ENCODE data around the gene EMP3.

Gene EMP3

DNA sequence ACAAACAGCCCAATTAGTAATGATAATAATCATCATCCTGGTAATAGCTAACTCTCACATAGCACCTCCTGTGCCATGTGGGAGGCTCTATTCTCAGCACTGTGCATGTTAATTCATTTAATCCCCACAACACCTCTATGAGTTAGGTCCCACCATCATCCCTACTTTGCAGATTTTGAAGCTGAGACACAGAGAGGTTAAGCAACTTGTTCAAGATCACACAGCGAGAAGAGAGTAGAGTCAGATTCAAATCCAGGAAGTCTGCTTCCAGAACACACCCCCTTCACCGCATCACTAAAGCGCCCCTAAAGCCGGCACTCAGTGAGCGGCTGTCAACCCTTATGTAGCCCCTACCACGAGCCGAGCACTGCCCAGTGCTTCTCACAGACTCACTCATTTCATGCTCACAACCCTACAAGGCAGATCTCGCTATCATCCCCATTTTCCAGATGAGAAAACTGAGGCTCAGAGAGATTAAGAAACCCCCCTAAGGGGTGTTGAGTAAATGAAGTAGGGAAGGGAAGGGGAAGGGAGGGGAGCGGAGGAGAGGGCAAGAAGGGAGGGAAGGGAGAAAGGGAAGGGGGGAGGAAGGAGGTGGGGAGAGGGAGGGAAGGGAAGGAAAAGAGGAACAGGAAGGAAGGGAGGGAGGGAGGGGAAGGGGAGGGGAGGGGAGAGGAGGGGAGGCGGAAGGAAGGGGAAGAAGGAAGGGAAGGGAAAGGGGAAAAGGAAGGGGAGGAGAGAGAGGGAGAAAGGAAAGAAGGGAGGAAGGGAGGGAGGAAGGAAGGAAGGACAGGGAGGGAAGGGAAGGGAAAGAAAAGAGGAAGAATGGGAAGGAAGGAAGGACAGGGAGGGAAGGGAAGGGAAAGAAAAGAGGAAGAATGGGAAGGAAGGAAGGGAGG is 16.4 kb downstream of the EMP3 start:
- TF ChIP-seq, protein P1, sequence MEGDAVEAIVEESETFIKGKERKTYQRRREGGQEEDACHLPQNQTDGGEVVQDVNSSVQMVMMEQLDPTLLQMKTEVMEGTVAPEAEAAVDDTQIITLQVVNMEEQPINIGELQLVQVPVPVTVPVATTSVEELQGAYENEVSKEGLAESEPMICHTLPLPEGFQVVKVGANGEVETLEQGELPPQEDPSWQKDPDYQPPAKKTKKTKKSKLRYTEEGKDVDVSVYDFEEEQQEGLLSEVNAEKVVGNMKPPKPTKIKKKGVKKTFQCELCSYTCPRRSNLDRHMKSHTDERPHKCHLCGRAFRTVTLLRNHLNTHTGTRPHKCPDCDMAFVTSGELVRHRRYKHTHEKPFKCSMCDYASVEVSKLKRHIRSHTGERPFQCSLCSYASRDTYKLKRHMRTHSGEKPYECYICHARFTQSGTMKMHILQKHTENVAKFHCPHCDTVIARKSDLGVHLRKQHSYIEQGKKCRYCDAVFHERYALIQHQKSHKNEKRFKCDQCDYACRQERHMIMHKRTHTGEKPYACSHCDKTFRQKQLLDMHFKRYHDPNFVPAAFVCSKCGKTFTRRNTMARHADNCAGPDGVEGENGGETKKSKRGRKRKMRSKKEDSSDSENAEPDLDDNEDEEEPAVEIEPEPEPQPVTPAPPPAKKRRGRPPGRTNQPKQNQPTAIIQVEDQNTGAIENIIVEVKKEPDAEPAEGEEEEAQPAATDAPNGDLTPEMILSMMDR (conservative IDR thresholded peaks at IDR 0.05; ENCODE audit: low read length): no peak
- no peak for TF ChIP-seq EZH2phosphoT487 (IDR thresholded peaks at IDR 0.05; ENCODE audit: borderline replicate concordance)
- H3K36me3 ChIP-seq (ENCODE audit: insufficient read depth, low read length): peaks cover 12% of the 10 kb centered on the region; the same call in 1 of the 2 replicates
- no peak overlapping the region for H3K4me3 ChIP-seq (ENCODE audit: low read length, poor library complexity, severe bottlenecking)
- H3K9ac ChIP-seq (ENCODE audit: low read depth, low read length, poor library complexity, severe bottlenecking): no peak overlapping the region
- H3K79me2 ChIP-seq (ENCODE audit: insufficient read depth, low read length): no peaks in the 10 kb centered on the region
- no peak overlapping the region for H3K4me2 ChIP-seq (ENCODE audit: low read depth, low read length, poor library complexity, severe bottlenecking)
- no peaks in the 10 kb centered on the region for H3K27me3 ChIP-seq (ENCODE audit: insufficient read depth, low read length, poor library complexity, severe bottlenecking)
- no peaks in the 10 kb centered on the region for H3F3A ChIP-seq (ENCODE audit: low read depth)
- H2AFZ ChIP-seq (ENCODE audit: low read length): no peak overlapping the region
- H3K9me2 ChIP-seq (replicated peaks; ENCODE audit: low read depth, low read length): no peaks in the 10 kb centered on the region
- no peaks in the 10 kb centered on the region for H3K4me1 ChIP-seq (ENCODE audit: insufficient read depth, low read length, poor library complexity, severe bottlenecking)
- no peaks in the 10 kb centered on the region for H3K9me3 ChIP-seq (ENCODE audit: insufficient read depth, low read depth, low read length)
- no peaks in the 10 kb centered on the region for H4K20me1 ChIP-seq (ENCODE audit: insufficient read depth, low read length, poor library complexity, severe bottlenecking)

DNA sequence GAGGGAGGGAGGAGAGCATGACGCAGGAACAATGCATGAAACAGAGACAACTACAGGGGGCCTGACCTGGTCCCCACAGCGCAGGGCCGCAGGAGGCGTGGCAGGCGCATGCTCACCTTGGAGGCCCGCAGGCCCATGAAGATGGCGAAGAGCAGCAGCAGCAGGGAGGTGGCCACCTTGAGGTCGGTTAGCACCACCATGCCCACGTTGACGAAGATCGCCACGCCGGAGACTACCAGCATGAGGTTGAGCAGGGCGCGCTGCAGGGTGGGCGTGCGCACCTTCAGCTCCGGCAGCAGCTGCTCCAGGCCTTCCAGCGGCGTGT is 17.0 kb downstream of the EMP3 start:
- TF ChIP-seq EZH2phosphoT487 (IDR thresholded peaks at IDR 0.05; ENCODE audit: borderline replicate concordance): no peak
- TF ChIP-seq, protein P1 (conservative IDR thresholded peaks at IDR 0.05; ENCODE audit: low read length): no peak
- Histone ChIP-seq H3K79me2 (ENCODE audit: insufficient read depth, low read length) (no peaks in the 10 kb centered on the region), H3K27me3 (ENCODE audit: insufficient read depth, low read length, poor library complexity, severe bottlenecking) (no peaks in the 10 kb centered on the region), H4K20me1 (ENCODE audit: insufficient read depth, low read length, poor library complexity, severe bottlenecking) (no peaks in the 10 kb centered on the region), H3K9me3 (ENCODE audit: insufficient read depth, low read depth, low read length) (no peaks in the 10 kb centered on the region), H3K36me3 (ENCODE audit: insufficient read depth, low read length) (peaks cover 12% of the 10 kb centered on the region; the same call in 1 of the 2 replicates), H2AFZ (ENCODE audit: low read length) (no peak overlapping the region), H3F3A (ENCODE audit: low read depth) (no peaks in the 10 kb centered on the region), H3K4me1 (ENCODE audit: insufficient read depth, low read length, poor library complexity, severe bottlenecking) (no peaks in the 10 kb centered on the region), H3K4me3 (ENCODE audit: low read length, poor library complexity, severe bottlenecking) (no peak overlapping the region), H3K9ac (ENCODE audit: low read depth, low read length, poor library complexity, severe bottlenecking) (no peak overlapping the region), H3K4me2 (ENCODE audit: low read depth, low read length, poor library complexity, severe bottlenecking) (no peak overlapping the region), H3K9me2 (replicated peaks; ENCODE audit: low read depth, low read length) (no peaks in the 10 kb centered on the region)

DNA sequence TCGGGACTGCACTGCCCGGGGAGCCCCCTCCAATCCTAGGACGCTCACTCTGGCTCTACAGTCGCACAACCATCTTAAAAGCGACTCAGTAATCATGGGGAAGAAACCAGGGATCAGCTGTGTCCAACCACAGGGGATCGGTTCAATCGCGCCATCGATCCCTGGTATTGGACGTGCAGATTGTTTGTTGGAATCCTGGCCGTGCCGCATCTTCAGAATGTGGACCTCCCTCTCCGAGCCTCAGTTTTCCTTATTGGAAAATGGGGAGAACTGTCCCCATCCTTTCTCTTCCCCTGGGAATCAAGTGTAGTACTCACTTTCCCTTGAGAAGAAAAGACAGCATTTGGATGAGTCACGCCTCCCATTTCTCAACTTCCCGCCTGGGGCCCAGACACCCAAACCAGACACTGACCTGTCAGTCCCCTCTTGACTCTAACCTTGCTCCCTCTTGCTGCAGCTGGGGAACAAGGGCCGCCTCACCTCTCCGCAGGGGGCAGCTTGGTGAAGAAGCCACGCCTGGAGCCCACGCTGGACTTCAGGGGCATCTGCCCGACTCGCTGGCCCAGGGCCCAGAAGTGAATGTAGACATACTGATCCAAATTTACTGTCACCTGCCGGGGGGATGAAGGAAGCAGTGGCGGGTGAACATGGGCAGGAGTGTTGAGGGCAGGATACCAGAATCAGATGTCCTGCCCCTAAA is 17.6 kb downstream of the EMP3 start:
- Histone ChIP-seq H3K9ac (ENCODE audit: low read depth, low read length, poor library complexity, severe bottlenecking) (no peak overlapping the region), H3K79me2 (ENCODE audit: insufficient read depth, low read length) (no peaks in the 10 kb centered on the region), H3K4me2 (ENCODE audit: low read depth, low read length, poor library complexity, severe bottlenecking) (no peak overlapping the region), H3K4me3 (ENCODE audit: low read length, poor library complexity, severe bottlenecking) (no peak overlapping the region), H3K4me1 (ENCODE audit: insufficient read depth, low read length, poor library complexity, severe bottlenecking) (no peaks in the 10 kb centered on the region), H2AFZ (ENCODE audit: low read length) (no peak overlapping the region), H3K27me3 (ENCODE audit: insufficient read depth, low read length, poor library complexity, severe bottlenecking) (no peaks in the 10 kb centered on the region), H4K20me1 (ENCODE audit: insufficient read depth, low read length, poor library complexity, severe bottlenecking) (no peaks in the 10 kb centered on the region), H3K9me2 (replicated peaks; ENCODE audit: low read depth, low read length) (no peaks in the 10 kb centered on the region), H3F3A (ENCODE audit: low read depth) (no peaks in the 10 kb centered on the region), H3K9me3 (ENCODE audit: insufficient read depth, low read depth, low read length) (no peaks in the 10 kb centered on the region), H3K36me3 (ENCODE audit: insufficient read depth, low read length) (peaks cover 12% of the 10 kb centered on the region; the same call in 1 of the 2 replicates)
- TF ChIP-seq EZH2phosphoT487 (IDR thresholded peaks at IDR 0.05; ENCODE audit: borderline replicate concordance): no peak
- TF ChIP-seq, protein P1 (conservative IDR thresholded peaks at IDR 0.05; ENCODE audit: low read length): no peak
